HG03135 (cell line): ENCODE measurements around the gene GNPTAB.
"Not testable (repeated sequence)": the region's sequence is repeated elsewhere in the genome, so short reads cannot be mapped to it uniquely, and the experiment has no call there.

Experiments
- ATAC-seq: cut with Tn5 transposase; IDR thresholded peaks from one replicate; pipeline ENCODE4 v1.9.1; 2021; ENCODE audit warnings: mild to moderate bottlenecking, moderate library complexity; ENCODE audit not compliant: unreplicated experiment

The GNPTAB gene

DNA sequence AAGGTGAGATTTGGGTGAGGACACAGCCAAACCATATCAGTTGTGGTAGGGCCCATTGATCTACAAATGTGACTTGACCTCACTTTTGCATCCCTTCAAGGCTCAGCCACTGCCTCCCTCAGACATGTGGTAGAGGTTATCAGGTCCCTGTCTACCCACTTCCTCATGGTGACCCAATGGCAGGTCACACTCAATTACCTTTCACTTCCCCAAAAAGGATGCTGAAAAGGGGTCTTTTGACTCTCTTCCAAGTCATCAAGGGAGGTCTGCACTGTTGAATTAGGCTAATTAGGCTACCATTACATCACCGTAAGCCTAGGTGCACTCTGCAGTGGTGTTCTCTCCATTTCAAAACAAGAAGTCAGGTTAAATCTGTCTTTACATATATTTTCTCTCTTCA is 24.0 kb upstream of the GNPTAB start:
- peak; percentile 51 for ATAC-seq

DNA sequence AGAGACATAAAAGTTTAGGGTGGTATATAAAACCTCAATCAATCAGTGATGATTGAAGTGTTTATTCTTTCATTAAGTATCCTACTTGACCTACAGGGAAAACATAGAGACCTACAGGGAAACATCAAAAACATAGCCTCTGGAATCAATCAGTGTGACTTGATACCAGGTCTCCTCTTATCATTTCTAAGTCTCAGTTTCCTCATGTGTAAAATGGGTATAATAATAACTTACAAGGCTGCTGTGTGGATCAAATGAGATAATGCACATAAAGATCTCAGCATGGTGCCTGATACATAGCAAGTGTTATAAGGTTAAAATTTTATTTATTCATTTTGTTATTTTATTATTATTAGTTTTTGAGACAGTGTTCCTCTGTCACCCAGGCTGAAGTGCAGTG is 22.2 kb upstream of the GNPTAB start:
- ATAC-seq: no peak

DNA sequence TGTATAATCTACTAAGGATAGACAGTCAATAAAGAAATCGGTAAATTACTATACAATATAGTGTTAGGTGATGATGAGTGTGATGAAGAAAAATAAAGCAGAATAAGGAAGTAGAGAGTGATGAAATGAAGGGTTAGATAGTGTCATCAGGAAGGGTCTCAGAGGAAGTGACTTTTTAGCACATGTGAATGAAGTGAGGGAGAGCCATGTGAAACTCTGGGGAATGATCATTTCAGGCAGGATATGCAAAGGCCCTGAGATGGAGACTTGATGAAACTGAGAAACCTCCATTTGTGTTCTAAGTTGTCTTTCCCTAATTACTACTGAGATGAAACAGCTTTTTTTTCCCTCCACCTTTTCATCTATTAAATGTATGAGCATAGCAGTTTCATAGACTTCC is 19.4 kb upstream of the GNPTAB start:
- no peak for ATAC-seq

- ATAC-seq: no peak
These were observed 16.6 kb upstream of the GNPTAB start for GRCh38 chr12:101847325-101847724.

DNA sequence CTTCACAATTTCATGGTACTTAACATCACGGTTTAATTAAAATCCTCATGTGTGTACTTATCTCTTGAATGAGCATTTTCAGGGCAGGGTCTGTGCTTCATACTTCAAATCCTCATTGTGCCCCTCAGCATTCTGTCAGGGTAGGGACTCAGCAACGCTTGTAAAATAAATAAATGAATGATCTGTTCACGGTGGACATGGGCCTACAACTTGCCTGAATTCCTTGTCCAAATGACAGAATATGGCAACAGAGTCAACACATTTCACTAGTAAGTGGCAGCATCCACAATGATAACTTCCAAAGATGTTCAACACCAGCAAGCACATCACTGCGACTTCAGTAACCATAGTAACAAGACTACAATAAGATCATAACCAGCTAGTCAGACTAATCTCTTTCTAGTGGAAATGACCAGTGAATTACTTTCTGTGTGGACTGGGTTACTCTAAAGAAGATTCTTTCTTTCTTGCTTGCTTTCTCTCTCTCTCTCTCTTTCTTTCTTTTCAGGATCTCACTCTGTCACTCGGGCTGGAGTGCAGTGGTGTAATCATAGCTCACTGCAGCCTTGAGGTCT is 14.5 kb upstream of the GNPTAB start:
- no peak for ATAC-seq

DNA sequence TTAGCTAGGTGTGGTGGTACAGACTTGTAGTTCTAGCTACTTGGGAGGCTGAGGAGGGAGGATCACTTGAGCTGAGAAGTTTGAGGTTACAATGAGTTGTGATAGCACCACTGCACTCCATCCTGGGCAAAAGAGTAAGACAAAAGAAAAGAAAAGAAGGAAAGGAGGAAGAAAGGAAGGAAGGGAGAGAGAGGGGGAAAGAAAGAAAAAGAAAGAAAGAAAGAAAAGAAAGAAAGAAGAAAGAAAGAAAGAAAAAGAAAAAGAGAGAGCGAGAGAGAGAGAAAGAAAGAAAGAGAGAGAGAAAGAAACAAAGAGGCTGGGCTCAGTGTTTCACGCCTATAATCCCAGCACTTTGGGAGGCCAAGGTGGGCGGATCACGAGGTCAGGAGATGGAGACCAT is 10.3 kb upstream of the GNPTAB start:
- no peak for ATAC-seq

GRCh38 chr12:101839324-101840283 is 8.8 kb upstream of the GNPTAB start:
- no peak for ATAC-seq

DNA sequence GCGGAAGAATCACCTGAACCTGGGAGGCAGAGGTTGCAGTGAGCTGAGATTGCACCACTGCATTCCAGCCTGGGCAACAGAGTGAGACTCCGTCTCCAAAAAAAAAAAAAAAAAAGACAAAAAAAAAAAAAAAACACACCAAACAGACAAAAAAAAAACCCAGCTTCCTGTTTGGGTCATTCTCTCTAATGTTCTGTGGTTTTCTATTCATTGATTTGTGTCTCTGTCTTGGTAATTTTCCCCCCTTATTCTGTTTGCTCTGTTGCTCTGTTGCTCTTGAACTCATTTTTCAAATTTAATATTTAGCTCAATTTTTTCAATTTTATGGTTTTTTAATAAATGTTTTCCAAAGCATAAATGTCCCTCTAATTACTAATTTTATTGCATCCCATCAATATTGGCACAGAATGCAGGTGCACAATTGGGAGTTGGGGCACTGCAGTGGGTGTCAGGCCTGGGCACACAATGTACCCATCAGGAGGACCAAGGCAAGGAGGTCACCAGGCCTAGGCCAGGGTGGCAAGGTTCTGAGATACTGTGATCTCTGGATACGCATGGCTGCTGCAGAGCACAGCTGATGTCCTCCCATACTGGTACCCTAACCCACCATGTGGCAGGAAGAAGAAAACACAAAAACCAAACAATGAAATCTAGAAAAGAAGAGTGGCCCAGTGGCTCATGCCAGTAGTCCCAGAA is 8.0 kb upstream of the GNPTAB start:
- ATAC-seq: no peak

DNA sequence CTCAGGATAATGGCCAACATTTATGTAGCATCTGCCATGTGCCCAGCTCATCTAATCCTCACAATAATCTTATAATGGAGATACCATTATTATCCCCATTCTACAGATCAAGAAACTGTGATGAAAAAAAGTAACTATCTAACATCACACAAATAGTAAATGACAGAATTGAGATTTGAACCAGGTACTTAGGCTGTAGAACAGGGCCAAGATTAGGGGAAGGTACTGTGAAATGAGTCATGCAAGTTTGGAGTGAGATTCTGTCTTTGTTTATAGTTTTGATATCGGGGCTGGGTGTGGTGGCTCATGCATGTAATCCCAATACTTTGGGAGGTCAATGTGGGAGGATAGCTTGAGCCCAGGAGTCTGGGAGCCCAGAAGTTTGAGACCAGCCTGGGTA is 1.3 kb upstream of the GNPTAB start:
- no peak for ATAC-seq

DNA sequence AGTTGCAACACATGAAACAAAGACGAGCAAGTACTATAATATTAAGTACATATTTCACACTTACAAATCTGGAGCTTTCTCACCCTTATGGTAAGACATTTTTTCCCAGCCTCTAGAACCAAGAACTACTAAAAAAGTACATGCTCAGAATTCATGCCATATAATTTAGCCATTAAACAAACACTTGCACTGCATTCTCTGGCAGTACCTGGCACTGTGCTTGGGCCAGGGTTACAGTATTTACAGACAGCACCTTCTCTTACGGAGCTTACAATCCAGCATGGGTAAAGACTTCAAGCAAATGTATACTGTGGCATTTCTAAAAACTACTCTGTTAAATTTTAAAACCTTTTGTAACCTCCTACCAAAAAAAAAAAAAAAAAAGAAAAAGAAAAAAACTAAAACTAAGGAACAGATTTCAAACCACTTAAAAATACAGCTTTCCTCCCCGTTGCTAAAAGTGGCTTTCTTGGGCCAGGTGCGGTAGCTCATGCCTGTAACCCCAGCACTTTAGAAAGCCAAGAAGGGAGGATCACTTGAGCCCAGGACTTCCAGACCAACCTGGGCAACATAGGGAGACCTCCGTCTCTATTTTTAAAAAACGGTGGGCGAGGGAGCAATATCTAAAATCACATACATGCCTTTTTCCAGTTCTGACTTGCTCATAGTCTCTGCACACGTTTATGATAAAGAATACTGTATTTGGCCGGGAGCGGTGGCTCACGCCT is 956 bp downstream of the GNPTAB start:
- no peak for ATAC-seq

DNA sequence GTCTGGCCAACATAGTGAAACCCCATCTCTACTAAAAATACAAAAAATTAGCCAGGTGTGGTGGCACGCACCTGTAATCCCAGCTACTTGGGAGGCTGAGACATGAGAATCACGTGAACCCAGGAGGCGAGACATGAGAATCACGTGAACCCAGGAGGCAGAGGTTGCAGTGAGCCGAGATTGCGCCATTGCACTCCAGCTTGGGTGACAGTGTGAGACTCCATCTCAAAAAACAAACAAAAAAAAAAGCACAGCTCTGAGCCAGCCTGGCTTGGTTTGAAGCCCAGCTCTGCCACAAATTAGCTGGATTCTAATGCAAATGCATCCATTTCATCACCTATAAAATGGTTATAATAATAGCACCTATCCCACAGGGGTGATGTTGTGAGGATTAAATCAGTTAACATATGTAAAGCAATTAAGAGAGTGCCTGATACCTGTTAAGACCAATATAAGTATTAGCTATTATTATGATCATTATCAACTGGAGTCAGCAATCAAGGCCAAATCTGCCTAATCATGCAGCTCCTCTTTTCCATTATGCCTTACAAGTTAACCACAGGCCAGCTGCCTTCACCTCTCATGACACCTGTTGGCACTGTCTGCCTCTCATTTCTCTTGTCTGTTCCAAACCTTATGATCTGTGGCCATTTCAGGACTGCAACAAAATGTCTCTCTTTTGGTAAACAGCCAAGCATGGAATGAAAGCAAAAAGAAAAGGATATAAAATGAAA is 2.1 kb downstream of the GNPTAB start:
- ATAC-seq: no peak

DNA sequence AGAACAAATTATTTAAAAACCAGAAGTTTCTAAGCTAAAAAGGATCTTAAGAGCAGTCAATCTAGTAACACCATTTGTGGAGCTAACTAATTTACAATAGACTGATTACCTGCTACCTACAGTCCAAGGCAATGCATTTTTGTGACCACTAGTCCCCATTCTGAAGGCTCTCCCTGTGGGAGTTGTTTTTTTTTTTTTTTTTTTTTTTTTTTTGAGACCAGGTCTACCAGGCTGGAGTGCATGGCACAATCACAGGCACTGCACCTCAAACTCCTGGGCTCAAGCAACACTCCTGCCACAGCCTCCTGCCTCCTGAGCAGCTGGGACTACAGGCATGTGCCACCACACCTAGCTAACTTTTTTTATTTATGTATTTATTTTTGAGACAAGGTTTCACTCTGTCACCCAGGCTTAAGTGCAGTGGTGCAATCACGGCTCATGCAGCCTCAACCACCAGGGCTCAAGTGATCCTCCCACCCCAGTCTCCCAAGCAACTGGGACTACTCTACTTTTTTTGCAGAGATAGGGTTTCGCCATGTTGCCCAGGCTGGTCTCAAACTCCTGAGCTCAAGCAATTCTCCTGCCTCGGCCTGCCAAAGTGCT is 3.9 kb downstream of the GNPTAB start:
- ATAC-seq: no peak

- ATAC-seq: no peak
These were observed 5.9 kb downstream of the GNPTAB start for GRCh38 chr12:101824831-101825230.

DNA sequence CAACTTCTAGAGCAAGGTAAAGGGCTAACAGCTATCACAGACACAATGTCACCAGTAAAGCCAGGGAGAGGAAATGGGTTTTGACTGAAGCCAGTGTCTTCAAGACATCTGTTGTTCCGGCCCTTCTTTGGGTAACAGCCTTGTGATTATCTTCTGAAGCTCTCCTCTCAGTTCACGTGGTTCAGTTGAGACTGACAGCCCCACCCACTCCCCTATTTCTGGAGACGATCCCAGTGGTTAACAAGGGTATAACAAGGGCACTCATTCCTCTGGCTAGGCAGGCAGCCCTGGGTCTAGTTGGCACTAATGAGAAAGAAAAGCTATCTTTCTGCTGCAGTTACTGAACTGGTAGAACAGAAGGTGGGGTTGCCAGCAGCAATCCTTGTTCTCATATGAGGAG is 6.9 kb downstream of the GNPTAB start:
- peak; percentile 80 for ATAC-seq

DNA sequence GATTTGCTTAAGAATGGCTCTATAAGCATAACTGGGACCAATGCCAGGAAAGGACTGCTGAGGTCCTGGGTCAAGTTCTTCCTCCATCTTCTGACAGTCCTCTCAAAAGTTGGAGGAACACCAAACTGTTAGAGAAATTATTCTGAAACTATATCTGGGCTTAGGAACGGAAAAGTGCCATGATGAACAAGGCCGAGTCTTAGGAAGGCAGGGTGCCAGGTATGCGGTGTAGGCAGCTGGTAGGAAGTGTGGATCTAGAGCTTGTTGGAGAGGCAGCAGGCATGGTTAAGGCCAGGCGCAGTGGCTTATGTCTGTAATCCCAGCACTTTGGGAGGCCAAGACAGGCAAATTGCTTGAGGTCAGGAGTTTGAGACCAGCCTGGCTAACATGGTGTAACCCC is 7.7 kb downstream of the GNPTAB start:
- no peak for ATAC-seq

DNA sequence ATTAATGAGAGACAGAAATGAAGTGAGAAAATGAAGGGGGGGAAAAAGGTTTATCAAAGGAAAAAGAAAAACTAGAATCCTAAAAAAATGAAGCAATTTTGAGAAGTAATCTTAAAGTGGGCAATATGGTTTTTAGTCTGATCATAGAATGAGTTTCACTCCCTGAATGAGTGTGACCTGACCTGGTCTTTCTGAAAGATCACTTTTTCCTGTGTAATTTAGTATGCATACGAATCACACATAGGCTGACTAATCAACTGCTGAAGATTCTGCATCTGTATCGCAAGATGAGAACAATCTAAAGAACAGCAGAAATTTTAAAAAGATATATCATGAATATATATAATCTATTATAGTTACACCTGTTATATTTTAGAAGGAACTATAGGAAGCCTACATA is 11.3 kb downstream of the GNPTAB start:
- ATAC-seq: peak; percentile 47

GRCh38 chr12:101818689-101819088 is 12.1 kb downstream of the GNPTAB start:
- not testable (repeated sequence) for ATAC-seq

- no peak for ATAC-seq
These were observed 17.6 kb downstream of the GNPTAB start for GRCh38 chr12:101813117-101813516.

GRCh38 chr12:101812716-101813115 is 18.0 kb downstream of the GNPTAB start:
- not testable (repeated sequence) for ATAC-seq

DNA sequence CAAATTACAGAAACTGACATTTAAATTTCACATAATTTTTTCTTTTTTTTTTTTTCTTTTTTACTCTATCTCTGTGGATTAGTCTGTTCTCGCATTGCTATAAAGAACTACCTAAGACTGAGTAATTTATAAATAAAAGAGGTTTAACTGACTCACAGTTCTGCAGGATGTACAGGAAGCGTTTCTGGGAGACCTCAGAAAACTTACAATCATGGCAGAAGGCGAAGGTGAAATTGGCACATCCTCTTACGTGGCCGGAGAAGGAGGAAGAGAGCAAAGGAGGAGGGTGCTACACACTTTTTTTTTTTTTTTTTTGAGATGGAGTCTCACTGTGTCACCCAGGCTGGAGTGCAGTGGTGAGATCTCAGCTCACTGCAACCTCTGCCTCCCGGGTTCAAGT is 19.4 kb downstream of the GNPTAB start:
- ATAC-seq: not testable (repeated sequence)
